Frontal cortex (tissue), 4 donors: ENCODE measurements around the gene KEL. TPM values are rescaled to one million over a fixed set of nuclear protein-coding genes. Genes with fewer than 3 reads are reported as not detected.

Source experiments
- DNase-seq, 2 donors: peaks; one replicate each; pipeline ENCODE4 v3.0.0; 2012; ENCODE audit warnings: low spot score in 2 of 2
- FAIRE-seq: peaks from 2 replicates; lab custom pipeline; 2012; peaks lifted over from hg19 to GRCh38; lab: Jason Lieb, UNC
- total RNA-seq: library from RNA; depleted of rRNA; stranded (reverse); fragments of >200 nt; gene quantifications from one replicate; pipeline ENCODE4 v1.2.3, GENCODE V29; 2014
- donor health status: control.
- donor health status: control.
- donor health status: control.

Gene KEL
- total RNA-seq, 1 donor from 2014 or later: 0.82 TPM

DNA sequence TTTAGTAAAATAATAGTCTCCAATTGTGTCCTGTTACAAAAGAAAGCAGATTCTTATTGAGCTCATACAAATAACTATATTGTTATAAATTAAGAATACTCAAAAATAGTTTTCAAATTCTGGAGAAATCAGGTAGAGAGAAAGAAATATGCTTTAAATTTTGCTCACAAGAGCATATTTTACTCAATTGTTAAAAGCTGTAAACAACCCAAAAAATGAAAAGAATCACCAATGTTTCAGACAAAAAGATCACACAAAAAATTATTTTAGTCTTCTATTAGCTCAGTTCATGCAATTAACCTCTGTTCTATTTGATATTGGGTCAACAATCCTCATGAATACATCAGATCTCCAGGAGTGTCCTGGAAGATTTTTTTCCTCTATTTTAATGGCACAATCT, 58.0 kb downstream of the KEL start:
- FAIRE-seq: no peak
- no peak for DNase-seq

DNA sequence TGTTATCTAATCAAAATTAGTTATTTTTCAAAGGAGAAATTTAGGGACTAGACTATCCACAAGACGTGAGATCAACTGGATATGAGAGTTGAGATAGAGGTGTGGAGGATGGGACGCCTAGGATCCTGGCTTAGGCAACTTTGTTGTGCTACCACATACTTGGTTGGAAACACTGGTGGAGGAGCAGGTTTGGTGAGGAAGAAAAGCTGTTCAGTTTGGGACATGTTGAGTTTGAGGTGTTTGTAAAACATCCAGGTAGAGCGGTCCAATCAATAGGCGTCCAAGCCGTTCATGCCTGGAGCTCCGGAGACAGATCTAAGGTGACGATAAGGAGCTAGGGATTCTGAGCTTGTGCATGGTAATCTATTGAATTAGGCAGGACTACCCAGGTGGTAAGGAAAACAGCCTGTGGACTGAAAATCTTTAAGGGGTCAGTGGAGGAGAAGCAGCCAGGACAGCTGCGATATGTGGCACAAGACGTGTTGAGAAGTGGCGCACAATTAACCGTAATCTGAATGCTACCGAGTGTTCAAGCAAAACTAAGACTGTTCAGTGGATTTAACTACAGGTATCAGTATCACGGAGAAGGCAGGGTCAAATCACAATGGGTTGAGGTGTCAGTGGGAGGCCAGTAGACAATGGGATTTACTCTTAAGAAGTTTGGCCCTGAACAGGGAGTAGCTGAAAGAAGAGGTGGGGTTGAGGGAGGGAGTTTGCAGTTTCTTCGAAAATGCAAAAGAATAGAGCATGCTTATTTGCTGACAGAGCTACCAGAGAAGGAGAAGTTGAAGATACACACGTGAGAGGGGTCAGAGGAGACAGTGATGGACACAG, 60.5 kb downstream of the KEL start:
- no peak for DNase-seq
- FAIRE-seq: no peak

GRCh38 chr7:142899661-142900060, 62.5 kb downstream of the KEL start:
- no peak for FAIRE-seq

GRCh38 chr7:142898377-142899170, 63.6 kb downstream of the KEL start:
- FAIRE-seq: no peak

More at GRCh38 chr7:142899661-142900060, 62.5 kb downstream of the KEL start:
- DNase-seq: no peak

GRCh38 chr7:142897691-142898090, 64.5 kb downstream of the KEL start:
- no peak for FAIRE-seq
- DNase-seq: no peak

More at GRCh38 chr7:142898377-142899170, 63.6 kb downstream of the KEL start:
- DNase-seq: no peak

DNA sequence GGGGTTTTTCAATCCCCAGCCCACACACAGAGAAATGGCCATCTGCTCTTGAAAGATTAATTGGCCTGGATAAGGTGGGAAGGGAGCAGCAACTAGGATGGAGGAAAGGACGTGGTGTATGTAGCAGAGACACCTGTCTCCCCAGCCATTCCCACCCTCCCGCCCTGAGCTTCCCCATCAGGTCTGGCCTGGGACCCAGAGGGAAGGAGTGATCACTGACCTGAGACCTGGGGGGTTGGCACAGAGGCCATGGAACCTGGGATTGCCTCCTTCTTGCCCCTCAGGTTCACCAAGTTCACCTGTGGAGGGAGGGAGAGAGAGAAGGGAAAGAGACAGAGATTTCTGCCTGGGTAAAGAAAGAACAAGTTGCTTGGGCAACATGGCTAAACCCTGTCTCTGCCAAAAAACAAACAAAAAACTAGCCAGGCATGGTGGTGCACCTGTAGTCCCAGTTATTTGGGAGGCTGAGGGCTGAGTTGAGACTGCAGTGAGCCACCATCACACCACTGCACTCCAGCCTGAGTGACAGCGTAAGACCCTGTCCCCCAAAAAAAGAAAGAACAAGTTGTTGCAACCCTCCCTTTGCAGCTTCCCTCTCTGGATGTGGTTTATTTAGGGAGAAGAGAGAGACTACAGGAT, 65.3 kb downstream of the KEL start:
- no peak for FAIRE-seq
- no peak for DNase-seq

DNA sequence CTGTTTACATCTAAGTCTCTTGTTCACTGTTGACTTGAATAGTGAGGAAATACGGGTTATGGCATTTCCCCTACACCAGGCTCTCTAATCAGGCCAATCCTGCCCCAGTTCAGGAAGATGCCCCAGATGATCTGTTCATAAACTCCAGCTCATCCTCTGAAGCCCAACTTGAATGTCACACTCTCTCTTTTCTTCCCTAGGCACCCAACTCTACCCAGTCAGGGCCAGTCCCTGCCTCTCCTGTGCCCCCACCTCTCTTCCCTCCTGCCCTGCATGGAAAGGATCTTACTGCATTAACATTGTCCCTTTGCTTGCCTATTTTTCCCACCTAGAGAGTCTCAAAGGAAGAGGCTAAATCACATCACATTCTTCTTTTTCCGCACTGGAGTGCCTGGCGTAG, 66.0 kb downstream of the KEL start:
- no peak for FAIRE-seq
- DNase-seq: no peak

DNA sequence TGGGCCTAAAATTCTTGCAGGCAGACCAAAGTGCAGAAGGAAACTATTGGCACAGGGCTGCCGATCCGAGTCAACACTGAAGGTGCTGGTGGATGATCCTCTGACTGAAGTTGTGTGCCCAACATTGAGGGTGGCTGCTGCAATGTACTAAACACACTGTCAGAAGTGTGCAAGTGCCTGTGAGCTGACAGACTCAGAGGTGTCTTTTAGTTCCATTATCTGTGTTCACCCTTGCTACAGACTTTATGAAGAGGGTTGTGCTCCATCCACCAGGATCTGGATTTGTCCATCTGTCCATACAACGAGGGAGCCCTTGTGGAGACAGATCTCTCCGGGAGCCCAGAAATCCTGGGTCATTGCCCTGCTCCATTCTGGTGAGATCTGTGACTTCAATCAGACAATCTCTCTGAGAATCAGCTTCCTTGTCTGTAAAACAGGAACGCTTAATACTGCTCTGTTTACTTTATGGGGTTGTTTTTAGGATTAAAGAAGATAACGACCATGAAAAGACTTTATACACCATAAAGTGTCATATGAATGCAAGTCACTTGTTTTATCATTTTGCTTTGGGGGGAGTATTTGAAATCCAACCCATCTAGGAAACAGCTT, 67.1 kb downstream of the KEL start:
- DNase-seq (no peak), FAIRE-seq (no peak)

GRCh38 chr7:142894112-142894984, 67.8 kb downstream of the KEL start:
- no peak for DNase-seq
- FAIRE-seq: no peak

DNA sequence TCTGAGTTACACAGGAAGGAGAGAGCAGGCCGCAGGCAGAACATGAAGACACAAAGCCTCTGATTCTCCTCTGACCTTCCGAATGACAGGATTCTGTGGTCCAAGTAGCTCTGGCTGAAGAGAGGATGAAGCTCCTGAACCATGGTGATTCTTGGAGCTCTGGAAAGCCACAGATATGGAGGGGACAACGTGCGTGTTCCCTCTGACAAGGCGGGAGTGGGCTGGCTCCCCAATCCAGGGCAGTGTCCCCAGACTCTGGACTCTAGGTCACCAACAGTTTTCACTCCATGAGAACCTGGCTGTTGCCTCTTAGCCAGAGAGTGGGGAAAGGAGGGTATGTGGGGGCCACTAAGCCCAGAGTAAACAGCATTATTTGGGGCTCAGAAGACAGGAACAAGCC, 69.2 kb downstream of the KEL start:
- DNase-seq (no peak), FAIRE-seq (no peak)

DNA sequence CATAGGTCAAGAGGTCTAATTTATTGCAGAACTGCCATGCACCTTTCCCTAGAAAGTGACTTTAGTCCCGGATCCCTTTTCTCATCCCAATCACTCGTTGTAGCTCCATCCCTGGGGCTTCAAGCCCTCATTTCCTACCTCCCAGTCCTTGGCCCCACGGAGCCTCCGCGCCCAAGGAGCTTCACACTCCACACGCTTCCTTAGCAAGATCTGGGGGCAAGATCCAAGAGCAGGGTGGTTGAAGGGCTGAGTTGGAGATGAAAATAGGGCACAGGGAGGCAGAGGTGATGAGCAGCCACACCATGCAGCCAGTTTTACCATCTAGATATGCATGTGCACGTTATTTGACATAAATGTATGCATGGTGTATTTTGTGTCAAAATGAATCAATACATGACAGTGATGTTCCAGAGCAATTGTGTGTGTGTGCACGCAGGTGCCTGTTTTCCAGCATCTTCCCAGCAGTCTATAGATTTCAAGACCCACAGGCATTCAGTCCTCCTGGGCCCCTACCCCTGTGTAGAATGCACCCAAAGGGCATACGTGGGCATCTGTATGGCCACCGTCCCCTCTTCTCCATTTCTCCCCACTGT, 70.6 kb downstream of the KEL start:
- FAIRE-seq (no peak), DNase-seq (no peak)

Other genes starting within 250 kb of the KEL start
- not detected for gene PRSS1, start 212.9 kb downstream of the KEL start, total RNA-seq
- gene PRSS2, start 191.4 kb downstream of the KEL start, total RNA-seq: not detected
- gene EPHB6, start 107.3 kb downstream of the KEL start, total RNA-seq: 29.3 TPM
- gene TRPV6, start 76.6 kb downstream of the KEL start, total RNA-seq: under 0.01 TPM
- gene TRPV5, start 28.6 kb downstream of the KEL start, total RNA-seq: not detected
- not detected for gene LLCFC1, start 22.9 kb downstream of the KEL start, total RNA-seq
- under 0.01 TPM for gene OR9A2, start 64.8 kb upstream of the KEL start, total RNA-seq
- gene OR6V1, start 90.0 kb upstream of the KEL start, total RNA-seq: not detected
- not detected for gene PIP, start 169.7 kb upstream of the KEL start, total RNA-seq
- gene TAS2R39, start 221.1 kb upstream of the KEL start, total RNA-seq: not detected